K562 (cell line): ENCODE data around the gene SH3D21. TPM values are rescaled to one million over a fixed set of nuclear protein-coding genes. Genes with fewer than 3 reads are reported as not detected.

ENCODE experiments used
- ATAC-seq: fragments of 200-7000 bp; cut with Tn5 transposase; 3 replicates; pipeline ENCODE4 v1.9.1; 2020; ENCODE audit warnings: moderate library complexity
- BruUV-seq: library from RNA; stranded (reverse); fragments of 400-500 nt; replicated peaks from 2 replicates; lab custom pipeline; 2021; lab: Mats Ljungman, UMichigan
- CTCF ChIA-PET: fragments of 300-600 bp; formaldehyde crosslinking; extraction: SDS; loops from one replicate; lab custom pipeline; 2021; ENCODE audit warnings: low intra/inter-chr PET ratio; lab: Yijun Ruan, JAX
- POLR2A ChIA-PET: fragments of 300-600, 350-650 bp; sonication (Branson Sonifier 250); formaldehyde crosslinking; extraction: SDS; loops from one replicate; lab custom pipeline; 2021; ENCODE audit warnings: antibody characterized with exemption, inconsistent platforms; lab: Yijun Ruan, JAX
- DNase-seq, 4 experiments: peaks; one replicate each; pipeline versions ENCODE4 v3.0.0 to v3.0.0-alpha.2; 2011 to 2018; ENCODE audit warnings: low spot score in 3 of 4, mixed read lengths in 3 of 4; ENCODE audit errors: extremely low read depth in 1 of 4
- FAIRE-seq: peaks from 2 replicates; lab custom pipeline; 2011; peaks lifted over from hg19 to GRCh38; lab: Jason Lieb, UNC
- H2AFZ ChIP-seq: 2 replicates; pipeline ENCODE4 v1.6.0; 2011; ENCODE audit warnings: low read depth, low read length, control low read depth, inconsistent platforms
- H3K27ac ChIP-seq: fragments of 200-600 bp; 3 replicates; pipeline ENCODE4 v1.8.0; 2011; ENCODE audit warnings: low read depth, mild to moderate bottlenecking, control low read depth, inconsistent platforms, low read length, moderate library complexity, mixed read lengths; ENCODE audit errors: extremely low read depth
- H3K27me3 ChIP-seq, 2 experiments: fragments of 300-600 bp in 1 of 2; 2 replicates in 1 of 2; 3 replicates in 1 of 2; pipeline versions ENCODE4 v1.6.0 to v1.8.0; 2011; ENCODE audit warnings: inconsistent platforms in 2 of 2, low read length in 2 of 2, mild to moderate bottlenecking in 1 of 2, mixed read lengths in 1 of 2, moderate library complexity in 1 of 2; ENCODE audit not compliant: control insufficient read depth in 2 of 2, insufficient read depth in 2 of 2
- H3K36me3 ChIP-seq: fragments of 300-600 bp; 3 replicates; pipeline ENCODE4 v1.8.0; 2011; ENCODE audit warnings: mild to moderate bottlenecking, low read length, inconsistent platforms; ENCODE audit not compliant: control insufficient read depth, insufficient read depth
- H3K4me1 ChIP-seq, 2 experiments: fragments of 200-600 bp in 1 of 2; replicated peaks in 1 of 2; 2 replicates in 1 of 2; 3 replicates in 1 of 2; pipeline versions ENCODE4 v1.5.1 to v1.8.0; 2011; ENCODE audit warnings: inconsistent platforms in 2 of 2, low read length in 2 of 2, mild to moderate bottlenecking in 1 of 2, mixed read lengths in 1 of 2, moderate library complexity in 1 of 2; ENCODE audit not compliant: control insufficient read depth in 2 of 2, insufficient read depth in 2 of 2
- H3K4me2 ChIP-seq: 2 replicates; pipeline ENCODE4 v1.6.1; 2011; ENCODE audit warnings: low read length, control low read depth, inconsistent platforms, mixed read lengths; ENCODE audit not compliant: insufficient read depth
- H3K4me3 ChIP-seq: fragments of 200-600 bp; sonication (generic), shearing (Covaris generic); 2 replicates; pipeline ENCODE4 v1.5.1; 2016; ENCODE audit warnings: control low read depth, inconsistent platforms
- H3K79me2 ChIP-seq: fragments of 200-600 bp; 3 replicates; pipeline ENCODE4 v1.8.0; 2011; ENCODE audit warnings: low read length, inconsistent platforms; ENCODE audit not compliant: control insufficient read depth, insufficient read depth
- H3K9ac ChIP-seq, 2 experiments: 2 replicates each; pipeline versions ENCODE4 v1.6.0 to v1.6.1; 2011; ENCODE audit warnings: low read depth in 2 of 2, low read length in 2 of 2, control low read depth in 1 of 2, inconsistent platforms in 1 of 2, mild to moderate bottlenecking in 1 of 2, mixed read lengths in 1 of 2; ENCODE audit not compliant: insufficient read depth in 1 of 2
- H3K9me1 ChIP-seq: one replicate; pipeline ENCODE4 v1.6.0; 2011; ENCODE audit warnings: inconsistent platforms, mild to moderate bottlenecking, low read length, moderate library complexity; ENCODE audit not compliant: control insufficient read depth, insufficient read depth
- H3K9me3 ChIP-seq: replicated peaks from 2 replicates; pipeline ENCODE4 v1.5.1; 2011; ENCODE audit warnings: low read depth, low read length, inconsistent platforms; ENCODE audit not compliant: control insufficient read depth, insufficient read depth
- H4K20me1 ChIP-seq: replicated peaks from 2 replicates; pipeline ENCODE4 v1.6.1; 2011; ENCODE audit warnings: low read length, inconsistent platforms, mixed read lengths; ENCODE audit not compliant: control insufficient read depth, insufficient read depth
- ATF1 ChIP-seq, 2 experiments: fragments of 450-650 bp in 1 of 2; IDR thresholded peaks; 2 replicates each; pipeline ENCODE4 v1.6.1; 2016; ENCODE audit warnings: missing compliant biosample characterization in 1 of 2, missing genetic modification characterization in 1 of 2
- BACH1 ChIP-seq: fragments of 200-800 bp; sonication (Bioruptor generic); IDR thresholded peaks from 2 replicates; pipeline ENCODE4 v1.6.1; 2016; ENCODE audit warnings: missing genetic modification characterization, missing compliant biosample characterization
- CAMTA2 ChIP-seq: fragments of 250-450 bp; sonication (Bioruptor Pico); conservative IDR thresholded peaks from 2 replicates; pipeline ENCODE4 v1.5.1; 2022
- EHMT2 ChIP-seq: fragments of 450-650 bp; IDR thresholded peaks from 2 replicates; pipeline ENCODE4 v1.6.1; 2018; ENCODE audit warnings: antibody characterized with exemption
- HIVEP1 ChIP-seq: fragments of 250-450 bp; sonication (Bioruptor Pico); IDR thresholded peaks from 2 replicates; pipeline ENCODE4 v1.4.0; 2020; ENCODE audit warnings: mild to moderate bottlenecking
- KDM1A ChIP-seq, 2 experiments: fragments of 450-650 bp; IDR thresholded peaks; 2 replicates each; pipeline ENCODE4 v1.6.1; 2016; ENCODE audit warnings: mild to moderate bottlenecking in 2 of 2
- KDM4B ChIP-seq, 2 experiments: fragments of 450-650 bp in 1 of 2; sonication (generic) in 1 of 2; IDR thresholded peaks; 2 replicates each; pipeline ENCODE4 v1.6.1; 2016 to 2017; ENCODE audit warnings: borderline replicate concordance in 2 of 2, antibody characterized with exemption in 1 of 2, low read depth in 1 of 2, mild to moderate bottlenecking in 1 of 2
- L3MBTL2 ChIP-seq: fragments of 450-650 bp; IDR thresholded peaks from 2 replicates; pipeline ENCODE4 v1.6.1; 2016; ENCODE audit warnings: mild to moderate bottlenecking, moderate library complexity
- MECOM ChIP-seq: fragments of 250-450 bp; sonication (Bioruptor Pico); IDR thresholded peaks from 2 replicates; pipeline ENCODE4 v1.8.0; 2022; ENCODE audit warnings: inconsistent platforms
- NR1H2 ChIP-seq: sonication (generic); formaldehyde crosslinking; IDR thresholded peaks from 2 replicates; pipeline ENCODE4 v1.4.0; 2020; ENCODE audit warnings: mild to moderate bottlenecking, missing genetic modification reagents
- RUNX1 ChIP-seq: sonication (generic); IDR thresholded peaks from 2 replicates; pipeline ENCODE4 v1.6.1; 2016; ENCODE audit warnings: antibody characterized with exemption, low read depth
- SMARCA4 ChIP-seq: fragments of 450-650 bp; IDR thresholded peaks from 2 replicates; pipeline ENCODE4 v1.6.1; 2016
- SPI1 ChIP-seq: IDR thresholded peaks from 2 replicates; pipeline ENCODE4 v1.6.1; 2011; ENCODE audit warnings: low read depth, low read length, control low read depth, borderline replicate concordance
- STAT5B ChIP-seq: fragments of 250-450 bp; sonication (Bioruptor Pico); IDR thresholded peaks from 2 replicates; pipeline ENCODE4 v1.8.0; 2021; ENCODE audit warnings: mild to moderate bottlenecking, inconsistent platforms
- ZBTB7A ChIP-seq: IDR thresholded peaks from 2 replicates; pipeline ENCODE4 v1.6.1; 2011; ENCODE audit warnings: low read depth, mild to moderate bottlenecking, low read length, moderate library complexity, borderline replicate concordance; ENCODE audit not compliant: control insufficient read depth
- ZNF12 ChIP-seq: sonication (generic); formaldehyde crosslinking; IDR thresholded peaks from 2 replicates; pipeline ENCODE4 v1.4.0; 2020; ENCODE audit warnings: mild to moderate bottlenecking, missing genetic modification reagents
- ZNF23 ChIP-seq: fragments of 250-450 bp; sonication (Bioruptor Pico); IDR thresholded peaks from 2 replicates; pipeline ENCODE4 v1.4.0; 2020; ENCODE audit warnings: mild to moderate bottlenecking
- ZNF263 ChIP-seq: sonication (generic); formaldehyde crosslinking; IDR thresholded peaks from 2 replicates; pipeline ENCODE4 v1.8.0; 2022; ENCODE audit warnings: mild to moderate bottlenecking, missing genetic modification reagents, borderline replicate concordance
- WGBS: fragments of 100-300 bp; shearing (Covaris generic); methylation state at CpG from one replicate; pipeline ENCODE4 v1.1.6; 2016; ENCODE audit warnings: low coverage, mixed read lengths; ENCODE audit not compliant: insufficient coverage; ENCODE audit errors: missing lambda C conversion rate; 5-methylcytosine and 5-hydroxymethylcytosine counted together
- in situ Hi-C: fragments of 300-500 bp; cut with MboI; formaldehyde crosslinking; loops from 4 replicates; pipeline ENCODE4 v1.15.0; 2018; ENCODE audit warnings: inconsistent platforms, mixed read lengths
- intact Hi-C: fragments of 100-400 bp; cut with micrococcal nuclease; formaldehyde crosslinking; loops from 2 replicates; pipeline ENCODE4 v1.14.2; 2022
- polyA plus RNA-seq, 8 experiments: library from polyadenylated mRNA; depleted of rRNA in 4 of 8; stranded (reverse) in 5 of 8; unstranded in 3 of 8; fragments of >200 nt; fragmentation: Nextera tagmentation in 2 of 8; fragmentation: Illumina TruSeq in 1 of 8; extraction: Ambion mirVana in 2 of 8; extraction: Trizol in 1 of 8; gene quantifications; 2 replicates each; pipeline versions ENCODE4 v1.2.1 to v1.2.3, GENCODE V29; 2011 to 2014; ENCODE audit warnings: inconsistent platforms in 1 of 8, missing spikeins in 1 of 8
- total RNA-seq, 7 experiments: library from RNA; depleted of rRNA in 6 of 7; stranded (reverse); fragments of >200 nt in 6 of 7; fragmentation: Illumina TruSeq in 2 of 7; extraction: Trizol in 2 of 7; gene quantifications; 2 replicates each; pipeline versions ENCODE4 v1.2.1 to v1.2.3, GENCODE V29; 2011 to 2021; ENCODE audit warnings: low replicate concordance in 1 of 7
- TF ChIP-seq, protein P1 (sequence below): fragments of 250-450 bp; sonication (Bioruptor Pico); IDR thresholded peaks from 2 replicates; pipeline ENCODE4 v1.8.0; 2021; ENCODE audit warnings: borderline replicate concordance, mild to moderate bottlenecking, moderate library complexity; ENCODE audit not compliant: poor library complexity, severe bottlenecking
- TF ChIP-seq, protein P2 (sequence below): sonication (generic); formaldehyde crosslinking; IDR thresholded peaks from 2 replicates; pipeline ENCODE4 v1.8.0; 2022; ENCODE audit warnings: mild to moderate bottlenecking, missing genetic modification reagents

SH3D21 gene
- total and polyA plus RNA-seq, 9 of the 15 experiments (the other 6 are each of a cell fraction or from before 2014, with no cell fraction given), result 0.01 to 4.7 (median 1.8) TPM

- TF ChIP-seq, protein P1, sequence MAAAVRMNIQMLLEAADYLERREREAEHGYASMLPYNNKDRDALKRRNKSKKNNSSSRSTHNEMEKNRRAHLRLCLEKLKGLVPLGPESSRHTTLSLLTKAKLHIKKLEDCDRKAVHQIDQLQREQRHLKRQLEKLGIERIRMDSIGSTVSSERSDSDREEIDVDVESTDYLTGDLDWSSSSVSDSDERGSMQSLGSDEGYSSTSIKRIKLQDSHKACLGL, result no peak
- no peak for TF ChIP-seq ZNF23 (CRISPR knock-in tag)
- TF ChIP-seq ZNF12 (CRISPR knock-in tag), result no peak
- TF ChIP-seq CAMTA2 (CRISPR knock-in tag), result no peak
- TF ChIP-seq L3MBTL2, result no peak
- TF ChIP-seq STAT5B (CRISPR knock-in tag), result no peak
- TF ChIP-seq KDM4B (IDR thresholded peaks at IDR 0.05; ENCODE audit: borderline replicate concordance in 2 of 2, low read depth in 1 of 2), result no peak
- no peak for TF ChIP-seq MECOM
- no peak for TF ChIP-seq KDM1A (IDR thresholded peaks at IDR 0.05)
- no peak for TF ChIP-seq ATF1 (CRISPR knock-in tag; IDR thresholded peaks at IDR 0.05)
- no peak for TF ChIP-seq ATF1 (tag; IDR thresholded peaks at IDR 0.05)
- TF ChIP-seq NR1H2 (CRISPR knock-in tag), result no peak
- no peak for TF ChIP-seq EHMT2
These were observed 3.2 kb downstream of the SH3D21 start (continued) for GRCh38 chr1:36309397-36309796.

- Histone ChIP-seq H3K9me1 (no peaks in the 10 kb centered on the region), H3K4me3 (peak overlapping the region; percentile 46), H3K9ac (peak overlapping the region; percentile 70 to 94), H3K4me2 (peak overlapping the region; percentile 88), H3K9me3 (no peaks in the 10 kb centered on the region), H3K4me1 (peaks cover 36 to 54% of the 10 kb centered on the region in 2 experiments), H4K20me1 (no peaks in the 10 kb centered on the region), H3K27ac (peak overlapping the region; percentile 90), H3K79me2 (peaks cover 18% of the 10 kb centered on the region; the same call in 2 of the 3 replicates), H2AFZ (peak overlapping the region; percentile 94), H3K36me3 (peaks cover 4% of the 10 kb centered on the region; the same call in 1 of the 3 replicates), H3K27me3 (no peaks in the 10 kb centered on the region)
- no TSS peak for BruUV-seq
- WGBS, result 16% methylated on average over 16 of the region's 16 CpGs
- POLR2A ChIA-PET, result interaction anchor here (0.6 to 2.9 kb wide), 6 partner anchors 11 to 67 kb away, joined by 3 to 19 read pairs (median 7); partner anchors contain the start of gene SH3D21
- ATAC-seq (peak; percentile 0; the same call in 2 of the 3 replicates), FAIRE-seq (peak; percentile 11), DNase-seq (peak; percentile 29 to 50 (median 40))
- CTCF ChIA-PET, result no interaction called here
- intact Hi-C loops, result loop anchor here (2.0 to 10.0 kb wide), 3 partner anchors 48 to 436 kb away; partner anchors contain the start of genes AGO1 and STK40
- TF ChIP-seq SPI1, result peak; percentile 95
- no peak for TF ChIP-seq HIVEP1 (CRISPR knock-in tag)
- TF ChIP-seq, protein P2, sequence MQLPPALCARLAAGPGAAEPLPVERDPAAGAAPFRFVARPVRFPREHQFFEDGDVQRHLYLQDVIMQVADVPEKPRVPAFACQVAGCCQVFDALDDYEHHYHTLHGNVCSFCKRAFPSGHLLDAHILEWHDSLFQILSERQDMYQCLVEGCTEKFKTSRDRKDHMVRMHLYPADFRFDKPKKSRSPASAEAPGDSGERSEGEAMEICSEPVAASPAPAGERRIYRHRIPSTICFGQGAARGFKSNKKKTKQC, result 0 out of 2 replicates have a peak, but pooled peaks have one; percentile 23
- TF ChIP-seq SMARCA4, result 0 out of 2 replicates have a peak, but pooled peaks have one; percentile 5
- TF ChIP-seq BACH1 (tag), result no peak
- TF ChIP-seq ZNF263 (CRISPR knock-in tag), result peak; percentile 92
- 0 out of 2 replicates have a peak, but pooled peaks have one; percentile 51 for TF ChIP-seq RUNX1
- TF ChIP-seq ZBTB7A, result peak; percentile 49; the same call in 1 of the 2 replicates
- in situ Hi-C loops, result no loop called here
These were observed 14.2 kb downstream of the SH3D21 start for GRCh38 chr1:36320291-36320761.
